Dendritic cell treated with granulocyte-macrophage colony-stimulating factor and Interleukin-4, amounts not matched to agents 40 ng/mL and 50 ng/mL, for 4 days (primary cell): ENCODE results near the gene TPPP2.

Source experiments
- H3K27ac Mint-ChIP-seq: one replicate; pipeline ENCODE4 v1.8.0; 2022; ENCODE audit warnings: mild to moderate bottlenecking, mixed read lengths
- H3K27me3 Mint-ChIP-seq: one replicate; pipeline ENCODE4 v1.8.0; 2022; ENCODE audit warnings: mild to moderate bottlenecking, mixed read lengths
- H3K36me3 Mint-ChIP-seq: one replicate; pipeline ENCODE4 v1.8.0; 2022; ENCODE audit warnings: low read depth, mixed read lengths
- H3K4me1 Mint-ChIP-seq: one replicate; pipeline ENCODE4 v1.8.0; 2022; ENCODE audit warnings: low read depth, mixed read lengths
- H3K4me3 Mint-ChIP-seq: one replicate; pipeline ENCODE4 v1.8.0; 2022; ENCODE audit warnings: mild to moderate bottlenecking, moderate library complexity, mixed read lengths
- H3K9me3 Mint-ChIP-seq: one replicate; pipeline ENCODE4 v1.8.0; 2022; ENCODE audit warnings: mixed read lengths
- intact Hi-C: fragments of 100-400 bp; cut with micrococcal nuclease; formaldehyde crosslinking; loops from one replicate; pipeline ENCODE4 v1.15.0; 2022

TPPP2 gene

GRCh38 chr14:21078287-21078686 lies 48.3 kb downstream of the TPPP2 start:
- no peak overlapping the region for H3K27ac Mint-ChIP-seq
- no peaks in the 10 kb centered on the region for H3K27me3 Mint-ChIP-seq
- intact Hi-C loops: no loop called here
- H3K4me3 Mint-ChIP-seq: no peak overlapping the region
- H3K9me3 Mint-ChIP-seq: no peaks in the 10 kb centered on the region
- peaks cover 100% of the 10 kb centered on the region for H3K36me3 Mint-ChIP-seq
- H3K4me1 Mint-ChIP-seq: peaks cover 47% of the 10 kb centered on the region

GRCh38 chr14:21078726-21079125 lies 48.7 kb downstream of the TPPP2 start:
- no peaks in the 10 kb centered on the region for H3K27me3 Mint-ChIP-seq
- H3K9me3 Mint-ChIP-seq: no peaks in the 10 kb centered on the region
- peaks cover 100% of the 10 kb centered on the region for H3K36me3 Mint-ChIP-seq
- H3K4me1 Mint-ChIP-seq: peaks cover 45% of the 10 kb centered on the region
- H3K27ac Mint-ChIP-seq: no peak overlapping the region
- intact Hi-C loops: no loop called here
- no peak overlapping the region for H3K4me3 Mint-ChIP-seq

- H3K27me3 Mint-ChIP-seq: no peaks in the 10 kb centered on the region
- intact Hi-C loops: no loop called here
- peaks cover 45% of the 10 kb centered on the region for H3K4me1 Mint-ChIP-seq
- peaks cover 100% of the 10 kb centered on the region for H3K36me3 Mint-ChIP-seq
- no peak overlapping the region for H3K4me3 Mint-ChIP-seq
- no peak overlapping the region for H3K27ac Mint-ChIP-seq
- H3K9me3 Mint-ChIP-seq: no peaks in the 10 kb centered on the region
Measured at GRCh38 chr14:21081521-21082142, 51.6 kb downstream of the TPPP2 start.
